Measurements from ENCODE around the gene MYO5B.

Gene MYO5B

DNA sequence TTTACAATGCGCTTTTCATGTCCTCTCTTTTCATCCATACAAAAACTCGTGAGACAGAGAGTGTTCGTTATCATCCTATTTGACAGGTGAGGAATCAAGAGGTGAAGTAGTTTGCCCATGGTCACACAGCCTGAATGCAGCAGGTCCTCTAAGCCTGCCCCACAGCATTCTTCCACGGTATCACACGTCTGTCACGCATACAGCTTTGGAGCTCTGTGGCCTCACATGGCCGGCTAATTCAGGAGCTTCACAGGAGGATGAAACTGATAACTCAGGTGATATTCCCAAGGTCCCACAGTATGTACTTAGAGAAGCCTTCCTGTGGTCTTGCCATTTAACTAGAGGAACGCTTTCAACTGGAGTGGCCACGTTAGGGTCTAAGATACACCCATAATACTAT is 59.0 kb downstream of the MYO5B start:
- no peaks in the 10 kb centered on the region for H3K4me1 Mint-ChIP-seq
- TF ChIP-seq CTCF (IDR thresholded peaks at IDR 0.05; ENCODE audit: unreplicated experiment in 3 of 3): no peak
- H3K36me3 Mint-ChIP-seq (ENCODE audit: low read depth): no peaks in the 10 kb centered on the region
- H3K27me3 Mint-ChIP-seq (ENCODE audit: low read depth): peaks cover 7% of the 10 kb centered on the region
- H3K9me3 Mint-ChIP-seq: no peaks in the 10 kb centered on the region
- no peak overlapping the region for H3K4me3 Mint-ChIP-seq
- H3K27ac Mint-ChIP-seq: no peak overlapping the region

DNA sequence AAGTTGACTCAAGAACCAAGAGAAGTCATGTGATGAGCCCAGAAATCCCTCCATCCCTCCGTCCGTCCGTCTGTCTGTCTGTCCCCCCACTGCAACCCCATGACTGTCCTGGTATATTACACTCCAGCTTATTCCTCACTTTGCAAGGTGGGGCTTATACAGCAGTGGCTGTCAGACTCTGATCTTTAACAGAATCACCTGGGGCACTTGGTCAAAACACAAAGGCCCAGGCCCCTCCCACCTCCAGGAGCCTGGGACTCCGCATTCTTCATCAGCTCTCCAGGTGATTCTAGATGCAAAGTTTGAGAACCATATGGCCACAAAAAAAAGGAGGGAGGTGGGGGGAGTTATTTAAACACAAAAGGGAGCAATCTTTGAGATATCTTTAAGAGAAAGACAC is 61.4 kb downstream of the MYO5B start:
- H3K4me1 Mint-ChIP-seq: peaks cover 8% of the 10 kb centered on the region
- peaks cover 16% of the 10 kb centered on the region for H3K27me3 Mint-ChIP-seq (ENCODE audit: low read depth)
- no peaks in the 10 kb centered on the region for H3K9me3 Mint-ChIP-seq
- TF ChIP-seq CTCF (IDR thresholded peaks at IDR 0.05; ENCODE audit: unreplicated experiment in 3 of 3): no peak
- H3K36me3 Mint-ChIP-seq (ENCODE audit: low read depth): no peaks in the 10 kb centered on the region
- no peak overlapping the region for H3K27ac Mint-ChIP-seq
- no peak overlapping the region for H3K4me3 Mint-ChIP-seq

DNA sequence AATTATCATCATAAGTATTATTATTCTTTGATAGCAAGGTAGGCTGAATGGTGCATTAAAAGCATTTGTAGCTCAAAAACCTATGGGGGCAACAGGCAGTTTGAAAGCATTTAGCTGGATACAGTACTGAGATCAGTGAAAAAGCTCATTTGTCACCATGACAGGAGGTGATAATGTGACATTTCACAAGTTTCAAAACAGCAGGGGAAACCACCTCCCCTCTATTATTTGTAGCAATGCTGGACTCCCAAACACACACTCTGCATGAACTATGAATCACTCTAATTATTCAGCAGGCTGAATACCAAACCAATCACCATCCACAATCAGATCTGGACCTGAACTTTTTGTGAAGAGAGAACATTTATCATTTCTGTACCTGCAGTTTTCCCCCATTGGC is 63.4 kb downstream of the MYO5B start:
- no peak overlapping the region for H3K4me3 Mint-ChIP-seq
- TF ChIP-seq CTCF (IDR thresholded peaks at IDR 0.05; ENCODE audit: unreplicated experiment in 3 of 3): no peak
- peaks cover 27% of the 10 kb centered on the region for H3K27me3 Mint-ChIP-seq (ENCODE audit: low read depth)
- no peaks in the 10 kb centered on the region for H3K9me3 Mint-ChIP-seq
- no peak overlapping the region for H3K27ac Mint-ChIP-seq
- no peaks in the 10 kb centered on the region for H3K36me3 Mint-ChIP-seq (ENCODE audit: low read depth)
- H3K4me1 Mint-ChIP-seq: peaks cover 14% of the 10 kb centered on the region

GRCh38 chr18:50128506-50129271 is 66.3 kb downstream of the MYO5B start:
- peak overlapping the region in 1 of 3 experiments; percentile 21 for H3K27ac Mint-ChIP-seq
- H3K9me3 Mint-ChIP-seq: no peaks in the 10 kb centered on the region
- no peaks in the 10 kb centered on the region for H3K36me3 Mint-ChIP-seq (ENCODE audit: low read depth)
- H3K4me1 Mint-ChIP-seq: peaks cover 14% of the 10 kb centered on the region
- H3K4me3 Mint-ChIP-seq: no peak overlapping the region
- TF ChIP-seq CTCF (IDR thresholded peaks at IDR 0.05; ENCODE audit: unreplicated experiment in 3 of 3): no peak
- H3K27me3 Mint-ChIP-seq (ENCODE audit: low read depth): peaks cover 22% of the 10 kb centered on the region

DNA sequence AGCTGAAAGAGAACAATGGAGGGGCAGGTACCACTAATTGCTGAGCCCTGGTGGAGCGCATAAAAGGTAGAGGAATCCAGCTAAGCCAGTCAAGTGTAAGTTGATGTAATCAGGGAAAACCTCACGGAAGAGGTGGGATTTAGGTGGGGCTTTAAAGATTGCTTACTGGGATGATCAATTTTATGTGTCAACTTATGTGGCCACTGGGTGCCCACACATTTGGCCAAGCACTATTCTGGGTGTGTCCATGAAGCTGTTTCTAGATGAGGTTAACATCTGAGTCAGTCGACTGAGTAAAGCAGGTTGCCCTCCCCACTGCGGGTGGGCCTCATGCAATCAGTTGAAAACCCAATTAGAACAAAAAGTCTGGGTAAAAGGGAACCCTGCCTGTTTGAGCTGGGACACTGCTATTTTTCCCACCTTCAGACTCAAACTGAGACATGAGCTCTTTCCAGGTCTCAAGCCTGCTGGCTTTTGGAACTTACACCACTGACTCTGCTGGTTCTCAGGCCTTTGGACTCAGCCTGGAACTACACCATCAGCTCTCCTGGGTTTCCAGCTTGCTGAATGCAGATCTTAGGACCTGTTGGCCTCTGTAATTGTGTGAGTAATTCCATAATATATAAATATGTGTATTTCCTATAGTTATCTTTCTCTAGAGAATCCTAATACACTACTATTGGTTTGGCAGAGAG is 67.3 kb downstream of the MYO5B start:
- H3K9me3 Mint-ChIP-seq: no peaks in the 10 kb centered on the region
- no peak for TF ChIP-seq CTCF (IDR thresholded peaks at IDR 0.05; ENCODE audit: unreplicated experiment in 3 of 3)
- H3K4me1 Mint-ChIP-seq: peaks cover 14% of the 10 kb centered on the region
- H3K4me3 Mint-ChIP-seq: no peak overlapping the region
- no peak overlapping the region for H3K27ac Mint-ChIP-seq
- H3K27me3 Mint-ChIP-seq (ENCODE audit: low read depth): peaks cover 25% of the 10 kb centered on the region
- no peaks in the 10 kb centered on the region for H3K36me3 Mint-ChIP-seq (ENCODE audit: low read depth)
